ENCODE data around the gene RAB6A.

The RAB6A gene

DNA sequence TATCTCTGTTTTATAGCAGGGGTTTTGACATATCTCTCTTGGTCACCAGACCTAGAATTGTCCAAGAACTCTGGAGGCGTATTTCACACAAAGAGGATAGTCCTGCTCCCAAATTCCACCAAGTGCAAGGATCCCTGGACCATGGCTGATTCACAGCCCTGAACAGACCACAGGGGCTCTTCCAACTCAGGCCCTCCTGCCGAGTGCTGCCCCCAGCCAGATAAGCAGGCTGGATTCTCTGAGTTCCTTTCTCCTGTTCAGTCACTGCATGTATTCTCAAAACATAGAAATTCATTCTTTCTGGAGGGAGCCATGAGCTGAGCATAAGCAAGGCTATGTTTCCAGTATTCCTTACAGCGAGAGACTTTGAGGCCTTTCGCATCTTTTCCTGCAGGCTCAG, 127.9 kb downstream of the RAB6A start:
- Histone ChIP-seq H3K27me3 (ENCODE audit: control insufficient read depth, insufficient read depth, low read length) (peaks cover 2% of the 10 kb centered on the region; the same call in 1 of the 2 replicates), H3K4me1 (ENCODE audit: control insufficient read depth, insufficient read depth, low read length) (no peaks in the 10 kb centered on the region; the same call in 1 of the 2 replicates), H3K9me3 (ENCODE audit: control insufficient read depth, insufficient read depth, low read length) (no peaks in the 10 kb centered on the region), H3K27ac (ENCODE audit: low read length) (no peak overlapping the region), H3K4me3 (ENCODE audit: low read length) (no peak overlapping the region), H3K36me3 (ENCODE audit: control insufficient read depth, insufficient read depth, low read length) (no peaks in the 10 kb centered on the region)
- no CpG with 5 or more reads among the region's 4 CpGs for WGBS (ENCODE audit: insufficient coverage, insufficient read length)
- DNase-seq (ENCODE audit: low read depth, low spot score), result no peak

DNA sequence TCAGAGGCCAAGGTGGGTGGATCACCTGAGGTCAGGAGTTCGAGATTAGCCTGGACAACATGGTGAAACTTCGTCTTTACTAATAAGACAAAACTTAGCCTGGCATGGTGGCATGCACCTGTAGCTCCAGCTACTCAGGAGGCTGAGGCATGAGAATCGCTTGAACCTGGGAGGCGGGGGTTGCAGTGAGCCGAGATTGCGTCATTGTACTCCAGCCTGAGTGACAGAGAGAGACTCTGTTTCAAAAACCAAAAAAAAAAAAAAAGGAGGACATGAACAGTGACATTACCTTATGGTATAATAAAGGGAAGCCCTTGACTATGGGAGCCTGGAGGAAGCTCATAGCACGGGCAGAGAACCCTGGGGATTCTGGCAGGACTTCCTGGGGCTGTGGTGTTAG, 131.0 kb downstream of the RAB6A start:
- no peak for DNase-seq (ENCODE audit: low read depth, low spot score)
- H3K9me3 ChIP-seq (ENCODE audit: control insufficient read depth, insufficient read depth, low read length), result no peaks in the 10 kb centered on the region
- peaks cover 2% of the 10 kb centered on the region; the same call in 1 of the 2 replicates for H3K27me3 ChIP-seq (ENCODE audit: control insufficient read depth, insufficient read depth, low read length)
- H3K36me3 ChIP-seq (ENCODE audit: control insufficient read depth, insufficient read depth, low read length), result no peaks in the 10 kb centered on the region
- H3K4me1 ChIP-seq (ENCODE audit: control insufficient read depth, insufficient read depth, low read length), result no peaks in the 10 kb centered on the region; the same call in 1 of the 2 replicates
- WGBS (ENCODE audit: insufficient coverage, insufficient read length), result no CpG with 5 or more reads among the region's 7 CpGs
- H3K27ac ChIP-seq (ENCODE audit: low read length), result no peak overlapping the region
- H3K4me3 ChIP-seq (ENCODE audit: low read length), result no peak overlapping the region

DNA sequence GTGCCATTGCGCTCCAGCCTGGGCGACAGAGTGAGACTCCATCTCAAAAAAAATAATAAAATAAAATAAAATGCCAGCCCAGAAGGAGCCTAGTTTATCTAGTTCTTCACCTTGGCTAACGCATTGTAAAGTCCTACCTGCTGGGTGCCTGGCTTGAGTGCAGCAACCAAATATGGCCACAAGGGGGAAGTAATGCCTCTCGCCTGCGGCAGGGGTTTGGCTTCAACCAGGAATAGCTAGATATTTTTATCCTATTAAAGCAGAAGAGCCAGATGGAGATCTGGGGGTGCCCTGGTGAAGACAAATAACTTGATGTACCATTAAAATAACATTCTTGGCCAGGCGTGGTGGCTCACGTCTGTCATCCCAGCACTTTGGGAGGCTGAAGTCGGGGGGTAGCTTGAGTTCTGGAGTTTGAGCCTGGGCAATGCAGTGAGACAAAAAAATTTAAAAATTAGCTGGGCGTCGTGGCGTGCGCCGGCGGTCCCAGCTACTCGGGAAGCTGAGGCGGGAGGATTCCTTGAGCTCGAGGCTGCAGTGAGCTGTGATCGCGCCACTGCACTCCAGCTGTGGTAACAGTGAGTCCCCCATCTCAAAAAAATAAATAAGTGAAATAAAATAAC, 135.1 kb downstream of the RAB6A start:
- no peaks in the 10 kb centered on the region; the same call in 1 of the 2 replicates for H3K4me1 ChIP-seq (ENCODE audit: control insufficient read depth, insufficient read depth, low read length)
- no peak overlapping the region for H3K4me3 ChIP-seq (ENCODE audit: low read length)
- H3K27me3 ChIP-seq (ENCODE audit: control insufficient read depth, insufficient read depth, low read length), result peaks cover 2% of the 10 kb centered on the region; the same call in 1 of the 2 replicates
- peak; percentile 57 for DNase-seq (ENCODE audit: low read depth, low spot score)
- H3K27ac ChIP-seq (ENCODE audit: low read length), result no peak overlapping the region
- no peaks in the 10 kb centered on the region for H3K9me3 ChIP-seq (ENCODE audit: control insufficient read depth, insufficient read depth, low read length)
- WGBS (ENCODE audit: insufficient coverage, insufficient read length), result no CpG with 5 or more reads among the region's 19 CpGs
- no peaks in the 10 kb centered on the region for H3K36me3 ChIP-seq (ENCODE audit: control insufficient read depth, insufficient read depth, low read length)
